Hepatic stellate cell (primary cell): ENCODE measurements around the gene HARBI1.
"Not testable (repeated sequence)": the region's sequence is repeated elsewhere in the genome, so short reads cannot be mapped to it uniquely, and the experiment has no call there.

ENCODE experiments used
- DNase-seq: peaks from one replicate; pipeline ENCODE4 v3.0.0; 2011; ENCODE audit warnings: low spot score

The HARBI1 gene

GRCh38 chr11:46594785-46595184 lies 22.2 kb downstream of the HARBI1 start:
- no peak for DNase-seq

DNA sequence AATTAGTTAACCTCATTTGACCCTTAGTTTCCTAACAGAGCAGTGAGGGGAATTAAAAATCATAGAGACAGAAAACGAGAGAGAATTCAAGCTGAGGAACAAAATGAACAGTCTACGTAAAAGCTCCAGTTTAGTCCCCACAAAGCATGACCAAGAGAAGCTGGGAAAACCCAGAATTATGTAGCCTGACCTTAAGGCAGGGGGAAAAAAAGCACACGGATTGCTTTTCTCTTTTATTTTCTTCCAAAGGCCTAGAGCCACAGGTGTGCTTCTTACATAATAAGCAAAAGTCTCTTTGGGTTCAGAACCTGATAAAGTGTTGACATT lies 22.7 kb downstream of the HARBI1 start:
- no peak for DNase-seq

GRCh38 chr11:46593550-46594373 lies 23.3 kb downstream of the HARBI1 start, which contains the start of gene AMBRA1:
AMBRA1 (minus strand) TSS chr11:46594023; CDS start chr11:46548380, 45,643 bp downstream.
- peak; percentile 73 for DNase-seq

GRCh38 chr11:46590740-46591605 lies 26.1 kb downstream of the HARBI1 start:
- DNase-seq: no peak

DNA sequence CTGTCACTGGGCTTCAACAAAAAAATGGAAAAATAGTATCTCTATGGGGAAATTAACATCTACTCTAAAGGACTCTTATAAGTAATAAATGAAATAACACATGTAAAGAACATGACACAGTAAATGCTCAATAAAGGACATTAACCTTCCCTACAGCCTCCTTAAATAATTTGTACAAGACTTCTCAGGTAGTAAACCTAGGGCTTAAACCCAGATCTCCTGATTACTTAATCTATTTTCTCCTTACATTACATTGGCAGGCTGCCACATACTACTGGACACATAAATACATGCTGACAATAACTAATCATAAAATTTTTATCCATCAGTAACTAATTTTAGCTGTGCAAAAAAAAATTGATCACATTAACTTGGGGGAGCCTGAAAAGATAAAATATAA lies 28.1 kb downstream of the HARBI1 start:
- no peak for DNase-seq

DNA sequence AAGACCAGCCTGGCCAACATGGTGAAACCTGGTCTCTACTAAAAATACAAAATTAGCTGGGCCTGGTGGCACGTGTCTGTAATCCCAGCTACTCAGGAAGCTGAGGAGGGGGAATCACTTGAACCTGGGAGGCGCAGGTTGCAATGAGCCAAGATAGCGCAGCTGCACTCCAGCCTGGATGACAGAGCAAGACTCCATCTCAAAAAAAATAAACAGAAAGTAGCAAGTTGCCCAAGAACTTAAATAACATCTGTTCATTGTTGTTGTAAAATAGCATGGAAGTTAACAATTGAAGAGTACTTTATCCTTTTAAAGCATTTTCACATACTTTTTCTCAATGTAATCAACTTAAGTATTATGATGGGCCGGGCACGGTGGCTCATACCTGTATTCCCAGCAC lies 28.9 kb downstream of the HARBI1 start:
- no peak for DNase-seq

DNA sequence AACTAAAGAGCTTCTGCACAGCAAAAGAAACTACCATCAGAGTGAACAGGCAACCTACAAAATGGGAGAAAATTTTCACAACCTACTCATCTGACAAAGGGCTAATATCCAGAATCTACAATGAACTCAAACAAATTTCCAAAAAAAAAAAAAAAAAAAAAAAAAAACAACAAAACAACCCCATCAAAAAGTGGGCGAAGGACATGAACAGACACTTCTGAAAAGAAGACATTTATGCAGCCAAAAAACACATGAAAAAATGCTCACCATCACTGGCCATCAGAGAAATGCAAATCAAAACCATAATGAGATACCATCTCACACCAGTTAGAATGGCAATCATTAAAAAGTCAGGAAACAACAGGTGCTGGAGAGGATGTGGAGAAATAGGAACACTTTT lies 33.5 kb downstream of the HARBI1 start:
- not testable (repeated sequence) for DNase-seq

DNA sequence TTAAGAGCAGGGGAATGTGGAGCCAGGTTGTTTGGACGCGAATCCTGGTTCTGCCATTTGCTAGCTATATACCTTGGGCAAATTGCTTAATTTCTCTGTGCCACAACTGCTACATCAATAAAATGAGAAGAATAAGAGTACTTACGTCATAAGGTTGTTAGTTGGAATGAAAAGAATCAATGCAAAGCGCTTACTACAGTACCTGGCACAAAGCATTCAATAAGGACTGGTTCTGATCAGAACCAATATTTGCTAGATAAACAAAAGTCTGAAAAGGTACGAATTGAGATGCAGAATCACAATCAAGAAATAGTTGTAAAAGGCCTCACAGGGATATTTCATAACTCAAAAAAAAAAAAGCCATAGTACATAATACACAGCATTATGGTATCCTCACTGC lies 34.4 kb downstream of the HARBI1 start:
- DNase-seq: no peak

GRCh38 chr11:46577058-46577457 lies 40.0 kb downstream of the HARBI1 start:
- no peak for DNase-seq

DNA sequence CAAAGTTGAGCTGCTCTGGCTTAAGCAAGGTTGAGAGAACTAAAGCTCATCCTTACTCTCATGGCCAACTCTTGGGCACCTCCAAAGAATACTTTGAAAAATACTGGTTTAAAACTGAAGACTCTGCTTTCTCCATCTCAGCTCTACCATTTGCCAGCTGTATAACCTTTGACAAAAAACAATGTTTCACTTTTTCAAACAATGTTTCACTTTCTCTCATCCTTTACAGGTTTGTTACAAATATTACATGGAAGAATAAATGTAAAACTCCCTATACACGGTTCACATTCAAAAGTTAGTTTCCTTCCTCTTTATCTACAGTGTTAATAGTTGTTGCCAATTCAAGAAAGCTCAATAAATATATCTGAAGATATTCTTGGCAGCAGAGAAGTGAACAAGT lies 42.4 kb downstream of the HARBI1 start:
- DNase-seq: no peak

DNA sequence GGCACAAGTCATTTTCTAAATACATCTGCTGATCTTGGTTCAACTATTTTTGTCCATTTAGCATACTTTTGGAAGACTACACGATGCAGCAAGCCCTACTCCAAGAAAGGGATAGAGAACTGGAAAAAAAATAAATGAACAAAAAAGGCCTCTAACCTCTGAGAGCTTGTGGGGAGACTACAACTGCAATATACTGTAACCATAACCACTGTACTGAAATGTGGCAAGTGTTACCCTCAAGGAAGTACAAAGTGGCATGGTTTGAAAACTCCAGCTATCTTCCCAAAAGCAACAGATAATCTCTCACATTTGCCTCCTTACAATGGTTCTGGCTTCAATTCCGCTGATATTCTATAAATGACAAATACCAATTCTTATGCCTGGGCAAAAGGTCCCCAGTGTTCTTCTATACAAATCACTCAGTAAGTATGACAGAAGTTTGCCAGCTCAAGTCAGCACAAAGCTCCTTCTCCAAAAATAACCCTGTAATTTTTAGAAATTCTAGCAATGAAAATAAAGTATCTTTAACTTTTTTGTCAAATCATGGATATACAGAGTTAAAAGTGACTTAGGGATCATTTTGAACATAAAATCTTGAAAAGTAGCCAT lies 46.1 kb downstream of the HARBI1 start:
- DNase-seq: no peak

DNA sequence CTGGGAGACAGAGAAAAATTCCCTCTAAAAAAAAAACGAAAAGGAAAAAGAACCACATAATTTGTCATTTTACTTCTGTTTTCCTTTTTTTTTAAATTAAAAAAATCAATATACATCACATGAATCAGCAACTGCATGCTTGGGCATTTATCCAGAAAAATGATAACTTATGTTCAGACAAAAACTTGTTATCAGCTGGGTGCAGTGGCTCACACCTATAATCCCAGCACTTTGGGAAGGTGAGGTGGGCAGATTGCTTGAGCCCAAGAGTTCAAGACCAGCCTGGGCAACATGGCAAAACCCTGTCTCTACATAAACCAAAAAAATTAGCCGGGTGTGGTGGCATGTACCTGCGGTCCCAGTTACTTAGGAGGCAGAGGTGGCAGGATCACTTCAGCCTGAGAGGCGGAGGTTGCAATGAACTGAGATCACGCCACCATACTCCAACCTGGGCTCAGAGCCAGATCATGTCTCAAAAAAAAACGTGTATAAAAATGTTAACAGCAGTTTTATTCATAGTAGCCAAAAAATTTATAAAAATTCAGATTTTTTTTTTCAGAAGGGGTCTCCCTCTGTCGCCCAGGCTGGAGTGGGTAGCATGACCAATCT lies 51.7 kb downstream of the HARBI1 start:
- no peak for DNase-seq

DNA sequence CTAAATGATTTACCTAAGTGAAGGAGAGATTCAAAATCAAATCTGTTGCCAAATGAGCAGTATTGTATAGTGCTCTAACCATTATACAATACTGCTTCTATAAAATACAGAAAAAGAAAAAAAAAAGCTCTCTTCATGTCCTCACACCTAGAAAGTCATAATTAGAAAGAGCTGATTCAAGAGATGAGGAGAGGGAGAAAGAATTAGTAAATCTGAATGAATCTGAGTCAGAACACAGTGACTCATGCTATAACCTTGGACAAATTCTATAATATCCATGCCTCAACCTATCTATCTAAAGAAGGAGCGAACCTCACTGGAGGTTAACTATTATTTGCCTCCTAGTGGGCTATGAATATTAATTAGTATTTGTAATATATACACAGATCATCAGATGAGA lies 52.6 kb downstream of the HARBI1 start:
- peak; percentile 29 for DNase-seq

DNA sequence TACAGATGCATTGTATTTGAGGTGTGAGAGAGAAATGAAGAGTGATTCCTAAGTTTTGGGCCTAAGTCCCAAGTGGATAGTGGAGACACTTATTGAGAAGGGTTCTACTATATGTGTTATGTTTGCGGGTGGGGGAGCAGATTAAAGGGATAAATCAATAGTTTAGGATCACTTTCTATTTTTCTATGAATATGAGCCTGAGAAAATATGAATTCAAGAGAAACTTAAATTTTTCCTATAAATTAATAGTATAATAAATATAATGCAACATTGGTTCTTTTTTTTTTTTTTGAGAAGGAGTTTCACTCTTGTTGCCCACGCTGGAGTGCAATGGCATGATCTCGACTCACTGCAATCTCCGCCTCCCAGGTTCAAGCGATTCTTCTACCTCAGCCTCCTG lies 54.5 kb downstream of the HARBI1 start:
- no peak for DNase-seq

DNA sequence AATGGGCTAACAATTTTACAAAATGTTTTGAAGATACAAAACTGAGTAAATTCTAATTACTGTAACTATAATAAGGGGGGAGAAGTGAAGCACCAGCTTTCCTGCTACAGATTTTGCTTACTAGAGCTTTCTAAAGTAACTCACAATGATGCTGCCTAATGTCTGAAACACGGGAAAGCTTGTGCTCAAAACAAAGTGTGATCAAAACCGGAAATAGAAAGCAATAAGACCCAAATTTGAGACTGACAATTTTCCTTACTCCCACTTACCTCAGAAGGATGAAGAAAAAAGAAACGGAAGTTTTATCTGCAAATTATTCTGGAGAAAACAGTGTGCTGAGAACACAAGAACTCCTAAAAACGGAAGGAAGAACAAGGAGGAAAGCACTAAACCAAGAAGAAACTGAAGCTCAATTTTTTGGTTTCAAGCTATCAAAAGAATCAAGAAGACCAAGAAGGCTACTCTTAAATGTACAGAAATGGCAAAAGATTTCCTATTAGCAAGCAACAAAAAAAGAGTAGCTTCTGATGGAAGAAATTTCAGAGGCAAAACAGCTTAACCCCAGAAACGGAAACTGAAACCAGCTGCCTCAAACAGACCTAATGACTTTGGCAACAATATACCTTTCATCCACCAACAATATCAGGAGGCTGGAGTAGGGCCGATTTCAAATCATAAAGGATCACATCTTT lies 56.6 kb downstream of the HARBI1 start:
- DNase-seq: no peak

GRCh38 chr11:46559815-46560214 lies 57.2 kb downstream of the HARBI1 start:
- DNase-seq: no peak

DNA sequence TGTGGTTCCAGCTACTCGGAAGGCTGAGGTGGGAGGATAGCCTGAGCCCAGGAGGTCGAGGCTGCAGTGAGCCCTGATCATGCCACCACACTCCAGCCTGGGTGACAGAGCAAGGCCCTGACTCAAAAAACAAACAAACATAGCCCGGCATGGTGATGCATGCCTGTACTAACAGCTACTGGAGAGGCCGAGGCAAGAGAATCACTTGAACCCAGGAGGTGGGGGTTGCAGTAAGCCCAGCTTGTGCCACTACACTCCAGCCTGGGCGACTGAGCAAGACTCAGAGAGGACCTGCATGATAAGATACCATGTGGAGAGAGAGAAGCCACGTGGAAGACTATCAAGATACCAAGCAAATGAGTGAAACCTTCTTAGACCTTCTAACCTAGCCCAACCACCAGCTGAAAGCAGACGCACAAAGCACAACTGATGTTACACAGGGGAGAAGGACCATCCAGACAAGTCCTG lies 59.3 kb downstream of the HARBI1 start:
- no peak for DNase-seq

DNA sequence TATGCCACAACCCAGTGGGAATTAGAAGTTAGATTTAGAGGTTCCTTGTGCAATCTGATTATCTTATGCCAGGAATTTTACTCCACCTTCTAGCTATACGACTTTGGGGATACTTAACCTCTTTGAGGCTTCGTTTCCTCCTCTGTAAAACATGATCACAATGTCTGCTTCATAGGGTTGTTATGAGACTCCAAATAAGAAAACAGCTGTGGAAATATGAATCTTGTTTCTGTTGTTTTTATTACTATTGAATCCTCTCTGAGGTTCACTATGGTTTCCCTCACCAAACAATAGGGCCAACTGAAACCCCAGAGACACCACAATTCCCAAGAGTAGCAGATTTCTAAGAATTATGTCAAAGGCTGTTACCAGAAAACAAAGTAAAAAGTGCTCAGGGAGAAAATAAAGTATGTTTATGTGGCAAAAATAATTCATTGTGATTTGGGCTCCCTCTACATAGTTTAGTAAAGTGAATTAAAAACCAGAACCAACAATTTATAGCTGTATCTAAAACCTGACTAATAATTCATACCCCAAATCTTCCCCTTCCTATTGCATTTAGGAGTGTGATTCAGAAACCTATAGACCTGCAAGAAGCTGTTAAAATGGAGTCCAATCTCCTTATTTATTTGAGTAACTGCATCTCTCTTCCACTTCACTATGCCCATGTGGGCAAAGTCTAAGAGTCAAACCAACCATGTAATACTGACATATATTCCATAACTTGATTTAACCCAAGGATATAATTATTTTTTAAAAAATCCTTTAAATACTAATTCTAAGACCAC lies 61.6 kb downstream of the HARBI1 start:
- DNase-seq: peak; percentile 57

DNA sequence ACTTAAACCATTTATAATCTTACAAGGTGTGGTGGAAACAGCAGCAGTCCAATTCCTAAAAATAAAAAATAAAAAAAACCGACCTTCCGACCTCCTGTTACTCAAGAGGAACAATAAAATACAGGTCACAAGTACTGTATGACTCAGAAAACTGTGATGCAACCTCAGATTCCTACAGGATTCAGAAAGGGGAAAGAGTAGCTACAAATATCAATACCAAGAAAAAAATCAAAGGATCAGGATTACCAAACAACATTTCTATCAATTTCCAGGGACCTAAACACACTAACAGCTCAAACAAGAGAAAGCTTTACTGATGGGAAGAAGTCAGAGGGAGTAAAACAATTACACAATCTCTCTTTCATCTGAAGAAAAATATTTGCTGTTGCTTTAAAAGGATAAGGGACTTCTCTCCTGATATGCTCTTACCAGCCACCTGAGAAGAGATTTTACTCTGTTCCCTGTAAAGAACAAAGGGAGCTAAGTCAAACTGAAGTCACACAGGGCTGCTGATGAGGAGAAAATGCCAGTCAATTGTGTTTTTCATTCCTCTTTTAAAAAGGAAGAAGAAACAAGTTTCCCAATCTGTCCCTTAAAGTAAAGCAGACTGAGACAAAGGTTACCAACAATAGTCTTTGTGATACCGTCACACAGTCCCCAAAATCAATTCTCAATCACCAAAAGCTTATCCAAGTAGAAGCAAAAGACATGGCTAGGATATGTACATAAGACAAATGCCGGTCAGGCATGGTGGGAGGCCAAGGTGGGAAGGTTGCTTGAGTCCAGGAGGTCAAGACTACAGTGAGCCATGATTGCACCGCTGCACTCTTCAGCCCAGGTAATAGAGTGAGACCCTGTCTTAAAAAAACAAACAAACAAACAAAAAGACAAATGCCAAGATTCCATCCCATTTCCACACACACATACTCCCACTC lies 62.5 kb downstream of the HARBI1 start:
- DNase-seq: no peak

DNA sequence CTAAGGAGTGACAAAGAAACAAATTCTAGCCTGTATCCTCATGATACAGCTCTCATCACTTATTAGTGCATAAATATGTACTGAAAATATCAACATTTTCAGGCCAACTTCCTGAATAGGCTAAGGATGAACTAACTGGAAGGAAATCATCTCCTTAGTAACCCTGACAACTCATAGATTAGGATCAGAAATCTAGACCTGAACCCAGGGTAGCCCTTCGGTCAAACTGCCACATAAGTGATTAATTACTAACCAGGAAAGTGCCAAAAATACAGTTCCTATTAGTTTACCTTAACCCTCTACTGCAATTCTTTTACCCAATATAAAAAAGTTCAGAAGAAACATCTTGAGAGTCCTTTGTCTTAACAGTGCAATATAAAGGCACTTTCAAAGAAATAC lies 63.2 kb downstream of the HARBI1 start:
- no peak for DNase-seq
